K562 (cell line): ENCODE measurements around the gene FIZ1. TPM values are rescaled to one million over a fixed set of nuclear protein-coding genes. Genes with fewer than 3 reads are reported as not detected.

Experiments
- ATF4 ChIP-seq: fragments of 450-650 bp; formaldehyde crosslinking; IDR thresholded peaks from 2 replicates; pipeline ENCODE4 v1.4.0; 2022; ENCODE audit warnings: mild to moderate bottlenecking, moderate library complexity
- CHD2 ChIP-seq: IDR thresholded peaks from 2 replicates; pipeline ENCODE4 v1.6.1; 2011; ENCODE audit warnings: low read depth, low read length
- ELK3 ChIP-seq: fragments of 450-650 bp; formaldehyde crosslinking; IDR thresholded peaks from 2 replicates; pipeline ENCODE4 v1.4.0; 2020; ENCODE audit warnings: mild to moderate bottlenecking
- FOXK2 ChIP-seq, 2 experiments: fragments of 450-650 bp; IDR thresholded peaks in 1 of 2; conservative IDR thresholded peaks in 1 of 2; 2 replicates each; pipeline ENCODE4 v1.6.1; 2016; ENCODE audit warnings: low read depth in 2 of 2, mild to moderate bottlenecking in 1 of 2
- HDAC1 ChIP-seq, 2 experiments: fragments of 450-650 bp; IDR thresholded peaks; 2 replicates each; pipeline ENCODE4 v1.6.1; 2016 to 2017; ENCODE audit warnings: inconsistent platforms in 1 of 2, mild to moderate bottlenecking in 1 of 2, moderate library complexity in 1 of 2
- MAZ ChIP-seq, 2 experiments: fragments of 450-650 bp in 1 of 2; sonication (generic) in 1 of 2; formaldehyde crosslinking; IDR thresholded peaks in 1 of 2; conservative IDR thresholded peaks in 1 of 2; 2 replicates each; pipeline versions ENCODE4 v1.4.0 to v1.5.0; 2020; ENCODE audit warnings: mild to moderate bottlenecking in 1 of 2, missing genetic modification reagents in 1 of 2
- NCOA1 ChIP-seq: fragments of 450-650 bp; IDR thresholded peaks from 2 replicates; pipeline ENCODE4 v1.6.1; 2016; ENCODE audit warnings: low read depth
- NCOA2 ChIP-seq, 2 experiments: fragments of 450-650 bp; IDR thresholded peaks; 2 replicates each; pipeline ENCODE4 v1.6.1; 2018; ENCODE audit warnings: mild to moderate bottlenecking in 2 of 2, moderate library complexity in 1 of 2; ENCODE audit not compliant: partially characterized antibody in 2 of 2
- NFIC ChIP-seq: fragments of 450-650 bp; IDR thresholded peaks from 2 replicates; pipeline ENCODE4 v1.6.1; 2017; ENCODE audit warnings: mild to moderate bottlenecking, inconsistent platforms
- NR4A1 ChIP-seq, 2 experiments: fragments of 250-450 bp in 1 of 2; fragments of 450-650 bp in 1 of 2; sonication (Bioruptor Pico) in 1 of 2; IDR thresholded peaks; 2 replicates each; pipeline versions ENCODE4 v1.4.0 to v1.6.1; 2016 to 2020; ENCODE audit warnings: mild to moderate bottlenecking in 2 of 2, missing compliant biosample characterization in 1 of 2, missing genetic modification characterization in 1 of 2, moderate library complexity in 1 of 2
- PHF20 ChIP-seq: fragments of 450-650 bp; IDR thresholded peaks from 2 replicates; pipeline ENCODE4 v1.6.1; 2018; ENCODE audit not compliant: partially characterized antibody
- SPI1 ChIP-seq: IDR thresholded peaks from 2 replicates; pipeline ENCODE4 v1.6.1; 2011; ENCODE audit warnings: low read depth, low read length, control low read depth, borderline replicate concordance
- TFAP4 ChIP-seq: sonication (generic); formaldehyde crosslinking; IDR thresholded peaks from 2 replicates; pipeline ENCODE4 v1.8.0; 2022; ENCODE audit warnings: missing genetic modification reagents, mild to moderate bottlenecking, moderate library complexity, borderline replicate concordance
- ZNF699 ChIP-seq: fragments of 250-450 bp; sonication (Bioruptor Pico); IDR thresholded peaks from 2 replicates; pipeline ENCODE4 v1.8.0; 2021; ENCODE audit warnings: mild to moderate bottlenecking, moderate library complexity; ENCODE audit not compliant: insufficient replicate concordance
- ZNF717 ChIP-seq: fragments of 250-450 bp; sonication (Bioruptor Pico); IDR thresholded peaks from 2 replicates; pipeline ENCODE4 v1.5.0; 2021
- polyA plus RNA-seq, 8 experiments: library from polyadenylated mRNA; depleted of rRNA in 4 of 8; stranded (reverse) in 5 of 8; unstranded in 3 of 8; fragments of >200 nt; fragmentation: Nextera tagmentation in 2 of 8; fragmentation: Illumina TruSeq in 1 of 8; extraction: Ambion mirVana in 2 of 8; extraction: Trizol in 1 of 8; gene quantifications; 2 replicates each; pipeline versions ENCODE4 v1.2.1 to v1.2.3, GENCODE V29; 2011 to 2014; ENCODE audit warnings: inconsistent platforms in 1 of 8, missing spikeins in 1 of 8
- total RNA-seq, 7 experiments: library from RNA; depleted of rRNA in 6 of 7; stranded (reverse); fragments of >200 nt in 6 of 7; fragmentation: Illumina TruSeq in 2 of 7; extraction: Trizol in 2 of 7; gene quantifications; 2 replicates each; pipeline versions ENCODE4 v1.2.1 to v1.2.3, GENCODE V29; 2011 to 2021; ENCODE audit warnings: low replicate concordance in 1 of 7
- TF ChIP-seq, protein P1 (sequence below): conservative IDR thresholded peaks from 2 replicates; pipeline ENCODE4 v1.6.1; 2011; ENCODE audit warnings: low read depth, mild to moderate bottlenecking, low read length; ENCODE audit not compliant: control insufficient read depth
- TF ChIP-seq, protein P2 (sequence below), 3 experiments: fragments of 200-800 bp in 1 of 3; sonication (Bioruptor generic) in 1 of 3; sonication (generic) in 1 of 3; formaldehyde crosslinking in 1 of 3; IDR thresholded peaks; 2 replicates each; pipeline versions ENCODE4 v1.6.1 to v1.8.0; 2016 to 2022; ENCODE audit warnings: mild to moderate bottlenecking in 2 of 3, missing compliant biosample characterization in 2 of 3, missing genetic modification characterization in 2 of 3, missing genetic modification reagents in 1 of 3
- TF ChIP-seq, protein P3 (sequence below): fragments of 200-800 bp; sonication (Bioruptor generic); IDR thresholded peaks from 2 replicates; pipeline ENCODE4 v1.6.1; 2017; ENCODE audit warnings: missing genetic modification characterization, missing compliant biosample characterization
- TF ChIP-seq, protein P4 (sequence below): fragments of 450-650 bp; IDR thresholded peaks from 2 replicates; pipeline ENCODE4 v1.6.1; 2016; ENCODE audit warnings: low read depth, mild to moderate bottlenecking, moderate library complexity

FIZ1 gene
- total and polyA plus RNA-seq, 9 of the 15 experiments (the other 6 are each of a cell fraction or from before 2014, with no cell fraction given), result 0.79 to 17.5 (median 5.5) TPM

DNA sequence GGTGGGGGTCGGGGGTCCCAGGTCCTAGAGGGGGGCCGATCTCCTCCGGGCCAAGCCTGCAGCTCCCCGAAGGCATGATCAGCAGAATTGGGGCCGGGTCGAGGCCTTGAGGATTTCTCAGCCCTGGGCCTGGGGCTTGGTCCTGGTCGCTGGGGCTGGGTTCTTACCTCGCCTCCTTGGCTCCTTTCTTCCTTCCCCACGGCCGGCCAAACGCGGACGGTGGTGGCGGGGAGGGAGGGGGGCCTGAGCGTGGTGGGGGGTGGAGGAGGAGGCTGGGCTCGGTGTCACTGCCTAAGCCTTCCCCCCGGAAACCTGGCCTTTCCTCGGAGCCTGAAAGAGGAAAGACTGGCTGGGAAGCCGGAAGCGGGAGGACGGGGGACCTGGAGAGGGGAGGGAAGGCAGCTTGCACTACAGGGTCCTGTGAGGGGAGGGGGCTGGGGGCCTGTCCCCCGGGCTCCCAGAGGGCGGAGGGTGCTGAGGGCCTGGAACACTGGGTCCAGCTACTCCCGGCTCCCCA, 18.6 kb downstream of the FIZ1 start, which contains the start of gene ZNF579 (continued):
- TF ChIP-seq CHD2 (no peak), HDAC1 (IDR thresholded peaks at IDR 0.05) (no peak), ATF4 (CRISPR knock-in tag) (no peak), NCOA1 (peak; percentile 93), PHF20 (peak; percentile 97), ZNF699 (CRISPR knock-in tag) (no peak), MAZ (CRISPR knock-in tag; conservative IDR thresholded peaks at IDR 0.05 in 1 of 2, IDR thresholded peaks at IDR 0.05 in 1 of 2) (peak; percentile 80 to 90), FOXK2 (conservative IDR thresholded peaks at IDR 0.05 in 1 of 2, IDR thresholded peaks at IDR 0.05 in 1 of 2; ENCODE audit: low read depth in 2 of 2) (peak; percentile 10 to 43; a peak in 1 of 4 replicates), SPI1 (0 out of 2 replicates have a peak, but pooled peaks have one; percentile 34), ZNF717 (CRISPR knock-in tag) (no peak), NR4A1 (CRISPR knock-in tag; IDR thresholded peaks at IDR 0.05) (no peak), NR4A1 (tag; IDR thresholded peaks at IDR 0.05) (no peak), ELK3 (no peak), NFIC (peak; percentile 28; the same call in 1 of the 2 replicates), NCOA2 (IDR thresholded peaks at IDR 0.05; ENCODE audit: partially characterized antibody in 2 of 2) (no peak), TFAP4 (no peak)
- TF ChIP-seq, protein P1, sequence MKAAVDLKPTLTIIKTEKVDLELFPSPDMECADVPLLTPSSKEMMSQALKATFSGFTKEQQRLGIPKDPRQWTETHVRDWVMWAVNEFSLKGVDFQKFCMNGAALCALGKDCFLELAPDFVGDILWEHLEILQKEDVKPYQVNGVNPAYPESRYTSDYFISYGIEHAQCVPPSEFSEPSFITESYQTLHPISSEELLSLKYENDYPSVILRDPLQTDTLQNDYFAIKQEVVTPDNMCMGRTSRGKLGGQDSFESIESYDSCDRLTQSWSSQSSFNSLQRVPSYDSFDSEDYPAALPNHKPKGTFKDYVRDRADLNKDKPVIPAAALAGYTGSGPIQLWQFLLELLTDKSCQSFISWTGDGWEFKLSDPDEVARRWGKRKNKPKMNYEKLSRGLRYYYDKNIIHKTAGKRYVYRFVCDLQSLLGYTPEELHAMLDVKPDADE, result 0 out of 2 replicates have a peak, but pooled peaks have one; percentile 40
- TF ChIP-seq, protein P2, sequence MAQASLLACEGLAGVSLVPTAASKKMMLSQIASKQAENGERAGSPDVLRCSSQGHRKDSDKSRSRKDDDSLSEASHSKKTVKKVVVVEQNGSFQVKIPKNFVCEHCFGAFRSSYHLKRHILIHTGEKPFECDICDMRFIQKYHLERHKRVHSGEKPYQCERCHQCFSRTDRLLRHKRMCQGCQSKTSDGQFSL (CRISPR knock-in tag; IDR thresholded peaks at IDR 0.05), result peak; percentile 80
- TF ChIP-seq, protein P2 (tag; IDR thresholded peaks at IDR 0.05), result peak in 1 of 2 experiments; percentile 64; a peak in 1 of 4 replicates
- TF ChIP-seq, protein P3, sequence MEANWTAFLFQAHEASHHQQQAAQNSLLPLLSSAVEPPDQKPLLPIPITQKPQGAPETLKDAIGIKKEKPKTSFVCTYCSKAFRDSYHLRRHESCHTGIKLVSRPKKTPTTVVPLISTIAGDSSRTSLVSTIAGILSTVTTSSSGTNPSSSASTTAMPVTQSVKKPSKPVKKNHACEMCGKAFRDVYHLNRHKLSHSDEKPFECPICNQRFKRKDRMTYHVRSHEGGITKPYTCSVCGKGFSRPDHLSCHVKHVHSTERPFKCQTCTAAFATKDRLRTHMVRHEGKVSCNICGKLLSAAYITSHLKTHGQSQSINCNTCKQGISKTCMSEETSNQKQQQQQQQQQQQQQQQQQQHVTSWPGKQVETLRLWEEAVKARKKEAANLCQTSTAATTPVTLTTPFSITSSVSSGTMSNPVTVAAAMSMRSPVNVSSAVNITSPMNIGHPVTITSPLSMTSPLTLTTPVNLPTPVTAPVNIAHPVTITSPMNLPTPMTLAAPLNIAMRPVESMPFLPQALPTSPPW (CRISPR knock-in tag), result peak; percentile 99
- TF ChIP-seq, protein P4, sequence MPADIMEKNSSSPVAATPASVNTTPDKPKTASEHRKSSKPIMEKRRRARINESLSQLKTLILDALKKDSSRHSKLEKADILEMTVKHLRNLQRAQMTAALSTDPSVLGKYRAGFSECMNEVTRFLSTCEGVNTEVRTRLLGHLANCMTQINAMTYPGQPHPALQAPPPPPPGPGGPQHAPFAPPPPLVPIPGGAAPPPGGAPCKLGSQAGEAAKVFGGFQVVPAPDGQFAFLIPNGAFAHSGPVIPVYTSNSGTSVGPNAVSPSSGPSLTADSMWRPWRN, result no peak
